HG02678 (cell line): ENCODE data around the gene GPT2.
A peak's percentile ranks its signal among the peaks of the same experiment; 100 is the strongest.
"Not testable (repeated sequence)": the region's sequence is repeated elsewhere in the genome, so short reads cannot be mapped to it uniquely, and the experiment has no call there.

Source experiments
- ATAC-seq: cut with Tn5 transposase; IDR thresholded peaks from one replicate; pipeline ENCODE4 v1.9.1; 2021; ENCODE audit warnings: mild to moderate bottlenecking, moderate library complexity; ENCODE audit not compliant: unreplicated experiment

The GPT2 gene

GRCh38 chr16:46918905-46919792 lies 35.0 kb downstream of the GPT2 start:
- ATAC-seq = peak; percentile 79

GRCh38 chr16:46920402-46921068 lies 36.4 kb downstream of the GPT2 start:
- ATAC-seq = no peak

GRCh38 chr16:46922239-46922638 lies 38.1 kb downstream of the GPT2 start:
- ATAC-seq = no peak

GRCh38 chr16:46923513-46924295 lies 39.5 kb downstream of the GPT2 start:
- no peak for ATAC-seq

GRCh38 chr16:46924402-46924801 lies 40.2 kb downstream of the GPT2 start:
- ATAC-seq = no peak

- no peak for ATAC-seq
These were observed 42.5 kb downstream of the GPT2 start for GRCh38 chr16:46926470-46927225.

GRCh38 chr16:46927273-46927672 lies 43.1 kb downstream of the GPT2 start:
- ATAC-seq = no peak

- no peak for ATAC-seq
These were observed 44.6 kb downstream of the GPT2 start for GRCh38 chr16:46928811-46929210.

GRCh38 chr16:46929378-46930332 lies 45.5 kb downstream of the GPT2 start:
- ATAC-seq = peak; percentile 72

GRCh38 chr16:46930861-46931260 lies 46.7 kb downstream of the GPT2 start:
- no peak for ATAC-seq

- peak; percentile 56 for ATAC-seq
These were observed 48.6 kb downstream of the GPT2 start for GRCh38 chr16:46932802-46933201.

GRCh38 chr16:46937536-46937935 lies 53.4 kb downstream of the GPT2 start:
- no peak for ATAC-seq

GRCh38 chr16:46944713-46945112 lies 60.6 kb downstream of the GPT2 start:
- not testable (repeated sequence) for ATAC-seq

GRCh38 chr16:46947900-46948547 lies 63.9 kb downstream of the GPT2 start:
- peak; percentile 72 for ATAC-seq

GRCh38 chr16:46948548-46949166 lies 64.5 kb downstream of the GPT2 start:
- no peak for ATAC-seq

GRCh38 chr16:46949241-46949892 lies 65.2 kb downstream of the GPT2 start:
- no peak for ATAC-seq

GRCh38 chr16:46950009-46950408 lies 65.8 kb downstream of the GPT2 start:
- no peak for ATAC-seq

GRCh38 chr16:46954562-46954961 lies 70.4 kb downstream of the GPT2 start:
- no peak for ATAC-seq
